Dendritic cell treated with granulocyte-macrophage colony-stimulating factor and Interleukin-4, amounts not matched to agents 40 ng/mL and 50 ng/mL, for 4 days (primary cell): ENCODE results near the gene SCP2.

Experiments used
- H3K27ac Mint-ChIP-seq: one replicate; pipeline ENCODE4 v1.8.0; 2022; ENCODE audit warnings: mild to moderate bottlenecking, mixed read lengths
- H3K27me3 Mint-ChIP-seq: one replicate; pipeline ENCODE4 v1.8.0; 2022; ENCODE audit warnings: mild to moderate bottlenecking, mixed read lengths
- H3K36me3 Mint-ChIP-seq: one replicate; pipeline ENCODE4 v1.8.0; 2022; ENCODE audit warnings: low read depth, mixed read lengths
- H3K4me1 Mint-ChIP-seq: one replicate; pipeline ENCODE4 v1.8.0; 2022; ENCODE audit warnings: low read depth, mixed read lengths
- H3K4me3 Mint-ChIP-seq: one replicate; pipeline ENCODE4 v1.8.0; 2022; ENCODE audit warnings: mild to moderate bottlenecking, moderate library complexity, mixed read lengths
- H3K9me3 Mint-ChIP-seq: one replicate; pipeline ENCODE4 v1.8.0; 2022; ENCODE audit warnings: mixed read lengths
- intact Hi-C: fragments of 100-400 bp; cut with micrococcal nuclease; formaldehyde crosslinking; loops from one replicate; pipeline ENCODE4 v1.15.0; 2022

SCP2 gene

GRCh38 chr1:53047737-53048736 is 121.0 kb downstream of the SCP2 start:
- Mint-ChIP-seq H3K27ac (no peak overlapping the region), H3K36me3 (peaks cover 52% of the 10 kb centered on the region)

GRCh38 chr1:53048960-53049573 is 122.0 kb downstream of the SCP2 start:
- peaks cover 63% of the 10 kb centered on the region for H3K36me3 Mint-ChIP-seq
- intact Hi-C loops: no loop called here
- H3K27me3 Mint-ChIP-seq: no peaks in the 10 kb centered on the region
- H3K4me3 Mint-ChIP-seq: no peak overlapping the region
- no peak overlapping the region for H3K27ac Mint-ChIP-seq
- H3K9me3 Mint-ChIP-seq: no peaks in the 10 kb centered on the region
- no peaks in the 10 kb centered on the region for H3K4me1 Mint-ChIP-seq

More at GRCh38 chr1:53047737-53048736, 121.0 kb downstream of the SCP2 start:
- intact Hi-C loops: no loop called here
- Mint-ChIP-seq H3K4me3 (no peak overlapping the region), H3K9me3 (no peaks in the 10 kb centered on the region), H3K27me3 (no peaks in the 10 kb centered on the region), H3K4me1 (no peaks in the 10 kb centered on the region)

- no peaks in the 10 kb centered on the region for H3K4me1 Mint-ChIP-seq
These were observed 122.5 kb downstream of the SCP2 start for GRCh38 chr1:53049574-53049967.

GRCh38 chr1:53050310-53050709 is 123.2 kb downstream of the SCP2 start:
- Mint-ChIP-seq H3K4me3 (no peak overlapping the region), H3K27me3 (no peaks in the 10 kb centered on the region), H3K36me3 (peaks cover 64% of the 10 kb centered on the region), H3K9me3 (no peaks in the 10 kb centered on the region), H3K4me1 (no peaks in the 10 kb centered on the region), H3K27ac (no peak overlapping the region)
- intact Hi-C loops: no loop called here

More at GRCh38 chr1:53049574-53049967, 122.5 kb downstream of the SCP2 start:
- Mint-ChIP-seq H3K27ac (no peak overlapping the region), H3K9me3 (no peaks in the 10 kb centered on the region), H3K36me3 (peaks cover 68% of the 10 kb centered on the region), H3K4me3 (no peak overlapping the region), H3K27me3 (no peaks in the 10 kb centered on the region)
- intact Hi-C loops: no loop called here

- Mint-ChIP-seq H3K36me3 (peaks cover 57% of the 10 kb centered on the region), H3K9me3 (no peaks in the 10 kb centered on the region), H3K27me3 (no peaks in the 10 kb centered on the region), H3K4me1 (no peaks in the 10 kb centered on the region), H3K27ac (no peak overlapping the region), H3K4me3 (no peak overlapping the region)
- intact Hi-C loops: no loop called here
These were observed 124.6 kb downstream of the SCP2 start for GRCh38 chr1:53051676-53052075.

- Mint-ChIP-seq H3K27me3 (peaks cover 34% of the 10 kb centered on the region), H3K4me3 (no peak overlapping the region), H3K36me3 (peaks cover 27% of the 10 kb centered on the region), H3K4me1 (no peaks in the 10 kb centered on the region), H3K27ac (no peak overlapping the region), H3K9me3 (no peaks in the 10 kb centered on the region)
- intact Hi-C loops: no loop called here
These were observed 130.1 kb downstream of the SCP2 start for GRCh38 chr1:53057127-53057526.

GRCh38 chr1:53060579-53060978 is 133.5 kb downstream of the SCP2 start:
- no peak overlapping the region for H3K27ac Mint-ChIP-seq
- peaks cover 5% of the 10 kb centered on the region for H3K4me1 Mint-ChIP-seq
- no peaks in the 10 kb centered on the region for H3K36me3 Mint-ChIP-seq
- intact Hi-C loops: no loop called here
- H3K27me3 Mint-ChIP-seq: peaks cover 62% of the 10 kb centered on the region
- H3K9me3 Mint-ChIP-seq: no peaks in the 10 kb centered on the region
- H3K4me3 Mint-ChIP-seq: no peak overlapping the region

- no peak overlapping the region for H3K27ac Mint-ChIP-seq
- H3K4me3 Mint-ChIP-seq: no peak overlapping the region
- intact Hi-C loops: no loop called here
- no peaks in the 10 kb centered on the region for H3K9me3 Mint-ChIP-seq
- peaks cover 5% of the 10 kb centered on the region for H3K4me1 Mint-ChIP-seq
- peaks cover 63% of the 10 kb centered on the region for H3K27me3 Mint-ChIP-seq
- H3K36me3 Mint-ChIP-seq: no peaks in the 10 kb centered on the region
These were observed 134.2 kb downstream of the SCP2 start for GRCh38 chr1:53061123-53061858.

- intact Hi-C loops: no loop called here
- H3K4me3 Mint-ChIP-seq: no peak within 1 kb of the TSS
- peaks cover 5% of the 10 kb centered on the region for H3K4me1 Mint-ChIP-seq
- H3K9me3 Mint-ChIP-seq: no peaks in the 10 kb centered on the region
- no peaks in the 10 kb centered on the region for H3K36me3 Mint-ChIP-seq
- peaks cover 63% of the 10 kb centered on the region for H3K27me3 Mint-ChIP-seq
- H3K27ac Mint-ChIP-seq: no peak within 1 kb of the TSS
These were observed 135.0 kb downstream of the SCP2 start, which contains the start of gene PODN for GRCh38 chr1:53061859-53062707. TSS of gene PODN (plus strand) at chr1:53062213. CDS start at chr1:53069856, 7,643 bp downstream.

- Mint-ChIP-seq H3K4me1 (peaks cover 5% of the 10 kb centered on the region), H3K36me3 (no peaks in the 10 kb centered on the region), H3K27me3 (peaks cover 60% of the 10 kb centered on the region), H3K27ac (no peak overlapping the region), H3K4me3 (no peak overlapping the region), H3K9me3 (no peaks in the 10 kb centered on the region)
- intact Hi-C loops: no loop called here
These were observed 135.9 kb downstream of the SCP2 start for GRCh38 chr1:53062708-53063591.

GRCh38 chr1:53063744-53064515 is 136.9 kb downstream of the SCP2 start:
- H3K27ac Mint-ChIP-seq: no peak overlapping the region
- H3K27me3 Mint-ChIP-seq: peaks cover 53% of the 10 kb centered on the region
- H3K4me3 Mint-ChIP-seq: no peak overlapping the region
- no peaks in the 10 kb centered on the region for H3K9me3 Mint-ChIP-seq
- peaks cover 5% of the 10 kb centered on the region for H3K4me1 Mint-ChIP-seq
- intact Hi-C loops: no loop called here
- H3K36me3 Mint-ChIP-seq: no peaks in the 10 kb centered on the region

GRCh38 chr1:53065391-53065790 is 138.3 kb downstream of the SCP2 start:
- H3K27ac Mint-ChIP-seq: no peak overlapping the region
- no peaks in the 10 kb centered on the region for H3K9me3 Mint-ChIP-seq
- H3K4me3 Mint-ChIP-seq: no peak overlapping the region
- no peaks in the 10 kb centered on the region for H3K36me3 Mint-ChIP-seq
- intact Hi-C loops: no loop called here
- H3K4me1 Mint-ChIP-seq: peaks cover 5% of the 10 kb centered on the region
- peaks cover 42% of the 10 kb centered on the region for H3K27me3 Mint-ChIP-seq
